HepG2 (cell line): Measurements from ENCODE around the gene ZNF391. TPM values are rescaled to one million over a fixed set of nuclear protein-coding genes. Genes with fewer than 3 reads are reported as not detected.

Experiments used
- ARID4A ChIP-seq: sonication (generic); formaldehyde crosslinking; IDR thresholded peaks from 2 replicates; pipeline ENCODE4 v1.5.0; 2020; ENCODE audit warnings: mild to moderate bottlenecking, missing genetic modification reagents, borderline replicate concordance
- CBX5 ChIP-seq: sonication (generic); formaldehyde crosslinking; IDR thresholded peaks from 2 replicates; pipeline ENCODE4 v1.4.0; 2020; ENCODE audit warnings: missing genetic modification reagents, borderline replicate concordance
- DMAP1 ChIP-seq: IDR thresholded peaks from 2 replicates; pipeline ENCODE4 v1.6.1; 2016
- DMTF1 ChIP-seq: sonication (generic); formaldehyde crosslinking; IDR thresholded peaks from 2 replicates; pipeline ENCODE4 v1.4.0; 2020; ENCODE audit warnings: mild to moderate bottlenecking, missing genetic modification reagents
- EHMT2 ChIP-seq: fragments of 200-600 bp; sonication (generic); IDR thresholded peaks from 2 replicates; pipeline ENCODE4 v1.7.0; 2017; ENCODE audit warnings: antibody characterized with exemption, low read depth, low read length, borderline replicate concordance
- ISX ChIP-seq: sonication (generic); formaldehyde crosslinking; conservative IDR thresholded peaks from 2 replicates; pipeline ENCODE4 v1.5.0; 2020; ENCODE audit warnings: missing genetic modification reagents
- PCBP2 ChIP-seq: fragments of 200-400 bp; formaldehyde crosslinking; optimal IDR thresholded peaks from 2 replicates; pipeline ENCODE3; 2018; ENCODE audit warnings: low read length, low read depth; ENCODE audit not compliant: poor library complexity, severe bottlenecking
- SETDB1 ChIP-seq: sonication (generic); formaldehyde crosslinking; IDR thresholded peaks from 2 replicates; pipeline ENCODE4 v1.5.1; 2020; ENCODE audit warnings: missing genetic modification reagents, mild to moderate bottlenecking, borderline replicate concordance
- ZBTB42 ChIP-seq: sonication (generic); formaldehyde crosslinking; IDR thresholded peaks from 2 replicates; pipeline ENCODE4 v1.5.0; 2020; ENCODE audit warnings: mild to moderate bottlenecking, missing genetic modification reagents
- ZNF280B ChIP-seq: sonication (generic); formaldehyde crosslinking; IDR thresholded peaks from 2 replicates; pipeline ENCODE4 v1.5.0; 2020; ENCODE audit warnings: missing genetic modification reagents, mild to moderate bottlenecking, borderline replicate concordance
- polyA plus RNA-seq, 8 experiments: library from polyadenylated mRNA; depleted of rRNA in 3 of 8; stranded (reverse) in 7 of 8; unstranded in 1 of 8; fragments of >200 nt; fragmentation: Illumina TruSeq in 4 of 8; extraction: Trizol in 4 of 8; gene quantifications; 2 replicates each; pipeline versions ENCODE4 v1.2.1 to v1.2.3, GENCODE V29; 2011 to 2016; ENCODE audit warnings: low read depth in 4 of 8, missing spikeins in 1 of 8, mixed read lengths in 1 of 8; ENCODE audit not compliant: insufficient read depth in 1 of 8
- total RNA-seq, 5 experiments: library from RNA; depleted of rRNA; stranded (reverse); fragments of >200 nt; fragmentation: Illumina TruSeq; extraction: Trizol; gene quantifications; 2 replicates each; pipeline ENCODE4 v1.2.3, GENCODE V29; 2016; ENCODE audit warnings: low read depth in 1 of 5
- TF ChIP-seq, protein P1 (sequence below): sonication (generic); formaldehyde crosslinking; IDR thresholded peaks from 2 replicates; pipeline ENCODE4 v1.4.0; 2020; ENCODE audit warnings: missing genetic modification reagents

Gene ZNF391
- total and polyA plus RNA-seq, 2 of the 13 experiments (the other 11 are each of a cell fraction or from before 2014, with no cell fraction given) = 0.78 to 1.7 TPM

DNA sequence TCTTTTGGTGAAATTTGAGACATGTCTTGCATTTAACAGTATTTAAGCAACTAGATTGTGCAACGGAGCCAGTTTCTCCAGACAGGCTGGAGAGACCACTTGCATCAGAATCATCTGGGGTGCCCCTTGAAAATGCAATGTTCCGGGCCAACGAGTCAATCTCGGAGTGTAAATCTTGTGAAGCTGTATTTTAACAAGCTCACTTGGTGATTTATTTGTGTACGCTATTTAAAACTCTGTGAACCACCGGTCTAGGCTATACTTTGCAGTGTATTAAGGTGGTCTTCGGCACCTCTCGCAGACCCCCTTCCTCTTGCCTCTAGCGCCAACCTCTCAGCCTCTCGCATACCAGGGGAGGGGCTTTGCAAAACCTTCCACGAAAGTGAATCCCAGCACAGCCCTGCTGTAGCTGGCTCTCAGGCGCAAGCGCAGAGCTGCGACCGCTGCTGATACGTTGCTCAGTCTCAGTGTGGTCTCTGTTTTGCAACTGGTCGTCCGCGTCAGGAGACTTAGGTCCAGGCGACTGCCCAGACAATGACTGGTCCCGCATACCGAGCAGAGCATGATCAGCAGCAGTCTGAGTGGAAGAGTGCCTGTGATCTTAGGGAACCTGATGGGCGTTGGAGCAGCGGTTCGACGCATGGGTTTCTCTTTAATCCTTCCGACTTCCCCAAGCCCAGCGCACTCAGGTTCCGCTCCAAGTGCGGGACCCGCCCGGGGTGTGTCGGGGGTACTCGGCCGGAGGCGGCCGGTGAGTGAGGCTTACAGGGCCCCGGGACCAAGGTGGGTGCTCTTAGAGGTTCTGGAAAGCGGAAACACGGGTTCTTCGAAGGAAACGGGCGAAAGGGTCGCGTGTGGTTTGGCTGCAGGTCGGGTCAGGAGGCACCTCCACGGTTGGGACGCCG lies at the start of gene ZNF391 (continued):
- TF ChIP-seq, protein P1, sequence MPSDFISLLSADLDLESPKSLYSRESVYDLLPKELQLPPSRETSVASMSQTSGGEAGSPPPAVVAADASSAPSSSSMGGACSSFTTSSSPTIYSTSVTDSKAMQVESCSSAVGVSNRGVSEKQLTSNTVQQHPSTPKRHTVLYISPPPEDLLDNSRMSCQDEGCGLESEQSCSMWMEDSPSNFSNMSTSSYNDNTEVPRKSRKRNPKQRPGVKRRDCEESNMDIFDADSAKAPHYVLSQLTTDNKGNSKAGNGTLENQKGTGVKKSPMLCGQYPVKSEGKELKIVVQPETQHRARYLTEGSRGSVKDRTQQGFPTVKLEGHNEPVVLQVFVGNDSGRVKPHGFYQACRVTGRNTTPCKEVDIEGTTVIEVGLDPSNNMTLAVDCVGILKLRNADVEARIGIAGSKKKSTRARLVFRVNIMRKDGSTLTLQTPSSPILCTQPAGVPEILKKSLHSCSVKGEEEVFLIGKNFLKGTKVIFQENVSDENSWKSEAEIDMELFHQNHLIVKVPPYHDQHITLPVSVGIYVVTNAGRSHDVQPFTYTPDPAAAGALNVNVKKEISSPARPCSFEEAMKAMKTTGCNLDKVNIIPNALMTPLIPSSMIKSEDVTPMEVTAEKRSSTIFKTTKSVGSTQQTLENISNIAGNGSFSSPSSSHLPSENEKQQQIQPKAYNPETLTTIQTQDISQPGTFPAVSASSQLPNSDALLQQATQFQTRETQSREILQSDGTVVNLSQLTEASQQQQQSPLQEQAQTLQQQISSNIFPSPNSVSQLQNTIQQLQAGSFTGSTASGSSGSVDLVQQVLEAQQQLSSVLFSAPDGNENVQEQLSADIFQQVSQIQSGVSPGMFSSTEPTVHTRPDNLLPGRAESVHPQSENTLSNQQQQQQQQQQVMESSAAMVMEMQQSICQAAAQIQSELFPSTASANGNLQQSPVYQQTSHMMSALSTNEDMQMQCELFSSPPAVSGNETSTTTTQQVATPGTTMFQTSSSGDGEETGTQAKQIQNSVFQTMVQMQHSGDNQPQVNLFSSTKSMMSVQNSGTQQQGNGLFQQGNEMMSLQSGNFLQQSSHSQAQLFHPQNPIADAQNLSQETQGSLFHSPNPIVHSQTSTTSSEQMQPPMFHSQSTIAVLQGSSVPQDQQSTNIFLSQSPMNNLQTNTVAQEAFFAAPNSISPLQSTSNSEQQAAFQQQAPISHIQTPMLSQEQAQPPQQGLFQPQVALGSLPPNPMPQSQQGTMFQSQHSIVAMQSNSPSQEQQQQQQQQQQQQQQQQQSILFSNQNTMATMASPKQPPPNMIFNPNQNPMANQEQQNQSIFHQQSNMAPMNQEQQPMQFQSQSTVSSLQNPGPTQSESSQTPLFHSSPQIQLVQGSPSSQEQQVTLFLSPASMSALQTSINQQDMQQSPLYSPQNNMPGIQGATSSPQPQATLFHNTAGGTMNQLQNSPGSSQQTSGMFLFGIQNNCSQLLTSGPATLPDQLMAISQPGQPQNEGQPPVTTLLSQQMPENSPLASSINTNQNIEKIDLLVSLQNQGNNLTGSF (CRISPR knock-in tag) = no peak; the same call in 1 of the 2 replicates
- TF ChIP-seq PCBP2 (no peak), DMAP1 (CRISPR knock-in tag) (peak; percentile 94), ARID4A (CRISPR knock-in tag) (peak; percentile 86), EHMT2 (peak; percentile 99), ZNF280B (CRISPR knock-in tag) (peak; percentile 80), ISX (CRISPR knock-in tag) (no peak; the same call in 1 of the 2 replicates), ZBTB42 (CRISPR knock-in tag) (no peak), CBX5 (CRISPR knock-in tag) (peak; percentile 98), SETDB1 (CRISPR knock-in tag) (peak; percentile 93), DMTF1 (CRISPR knock-in tag) (0 out of 2 replicates have a peak, but pooled peaks have one; percentile 7)
